NCI-H128 (cell line): ENCODE data around the gene KMT2B.
A peak's percentile ranks its signal among the peaks of the same experiment; 100 is the strongest.

Experiments used
- DNase-seq: peaks from one replicate; lab custom pipeline; 2025; ENCODE audit not compliant: unreplicated experiment; lab: John Stamatoyannopoulos, UW

KMT2B gene

DNA sequence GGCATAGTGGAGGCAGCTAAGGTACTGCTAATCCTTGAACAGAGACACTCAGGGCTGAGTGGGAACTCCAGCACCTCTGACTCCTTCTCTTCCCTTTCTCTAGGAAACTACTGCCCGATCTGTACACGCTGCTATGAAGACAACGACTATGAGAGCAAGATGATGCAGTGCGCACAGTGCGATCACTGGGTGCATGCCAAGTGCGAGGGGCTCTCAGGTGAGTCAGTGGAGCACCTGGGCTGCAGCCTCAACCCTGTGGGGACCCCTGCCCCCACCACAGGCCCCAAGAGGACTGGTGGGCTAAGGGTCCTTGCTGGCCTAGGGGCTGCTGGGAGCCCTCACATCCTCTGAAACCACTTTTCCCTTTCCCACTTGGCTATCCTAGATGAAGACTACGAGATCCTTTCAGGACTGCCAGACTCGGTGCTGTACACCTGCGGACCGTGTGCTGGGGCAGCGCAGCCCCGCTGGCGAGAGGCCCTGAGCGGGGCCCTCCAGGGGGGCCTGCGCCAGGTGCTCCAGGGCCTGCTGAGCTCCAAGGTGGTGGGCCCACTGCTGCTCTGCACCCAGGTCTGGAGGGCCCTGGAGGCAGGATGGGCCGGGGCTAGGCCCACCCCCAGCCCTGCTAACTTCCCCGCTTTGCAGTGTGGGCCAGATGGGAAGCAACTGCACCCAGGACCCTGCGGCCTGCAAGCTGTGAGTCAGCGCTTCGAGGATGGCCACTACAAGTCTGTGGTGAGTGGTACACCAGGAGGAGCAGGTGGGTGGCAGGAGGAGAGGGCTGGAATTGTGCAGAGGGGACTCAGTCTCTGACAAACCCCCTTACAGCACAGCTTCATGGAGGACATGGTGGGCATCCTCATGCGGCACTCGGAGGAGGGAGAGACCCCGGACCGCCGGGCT, 9.5 kb downstream of the KMT2B start:
- no peak for DNase-seq

DNA sequence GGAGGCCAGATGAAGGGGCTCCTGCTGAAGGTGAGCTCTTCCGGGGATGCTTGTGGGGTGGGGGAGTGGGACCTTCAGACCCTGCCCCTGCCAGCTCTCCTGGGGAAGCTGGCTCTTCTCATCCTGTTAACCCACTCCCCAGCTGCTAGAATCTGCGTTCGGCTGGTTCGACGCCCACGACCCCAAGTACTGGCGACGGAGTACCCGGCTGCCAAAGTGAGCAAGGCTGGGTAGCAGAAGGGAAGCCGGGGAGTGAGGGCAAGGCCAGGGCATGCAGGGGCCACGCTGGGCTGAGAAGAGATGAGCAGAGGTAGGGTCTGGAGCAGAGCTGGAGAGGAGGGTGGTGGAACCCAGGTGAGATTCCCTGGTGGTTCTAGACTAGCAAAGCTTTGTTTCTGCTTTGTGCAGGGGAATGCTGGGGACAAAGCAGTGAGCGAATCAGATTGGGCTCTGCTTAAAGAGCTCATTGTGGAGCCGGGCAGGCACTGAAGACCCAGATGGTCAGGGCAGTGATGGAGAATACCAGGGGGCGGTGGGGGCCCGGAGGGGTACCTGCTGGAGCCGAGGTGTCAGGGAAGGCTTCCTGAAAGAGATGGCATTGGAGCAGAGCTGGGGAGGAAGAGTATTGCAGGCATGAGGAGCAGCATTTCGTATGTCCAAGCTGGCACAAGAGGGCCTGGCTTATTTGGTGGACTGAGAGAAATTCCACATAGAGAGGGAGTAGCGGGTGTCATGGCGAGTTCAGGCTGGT, 10.3 kb downstream of the KMT2B start:
- no peak for DNase-seq

DNA sequence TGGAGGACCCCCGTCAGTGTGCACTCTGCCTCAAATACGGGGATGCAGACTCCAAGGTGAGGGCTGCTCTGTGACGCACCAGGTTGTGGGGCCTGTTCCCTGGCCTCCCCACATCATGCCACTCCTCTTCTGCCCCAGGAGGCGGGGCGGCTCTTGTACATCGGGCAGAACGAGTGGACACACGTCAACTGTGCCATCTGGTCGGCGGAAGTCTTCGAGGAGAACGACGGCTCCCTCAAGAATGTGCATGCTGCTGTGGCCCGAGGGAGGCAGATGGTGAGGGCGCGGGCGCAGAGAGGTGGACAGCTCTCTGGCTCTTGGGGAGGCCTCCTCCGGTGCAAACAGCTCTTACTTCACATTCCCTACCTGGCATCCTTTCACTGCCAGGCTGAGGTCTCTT, 11.2 kb downstream of the KMT2B start:
- no peak for DNase-seq

DNA sequence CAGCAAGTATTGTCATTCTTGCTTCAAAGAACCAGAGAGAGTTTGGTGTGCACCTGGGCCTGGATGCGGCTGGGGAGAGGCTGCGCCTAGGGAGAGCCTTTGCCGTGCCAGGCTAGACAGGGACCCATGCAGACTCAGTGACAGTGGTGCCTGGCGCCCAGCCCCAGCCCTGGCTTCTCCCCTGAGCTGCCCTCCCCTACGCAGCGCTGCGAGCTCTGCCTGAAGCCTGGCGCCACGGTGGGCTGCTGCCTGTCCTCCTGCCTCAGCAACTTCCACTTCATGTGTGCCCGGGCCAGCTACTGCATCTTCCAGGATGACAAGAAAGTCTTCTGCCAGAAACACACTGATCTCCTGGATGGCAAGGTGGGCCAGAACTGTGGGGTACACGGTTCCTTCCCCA, 12.0 kb downstream of the KMT2B start:
- DNase-seq: no peak

DNA sequence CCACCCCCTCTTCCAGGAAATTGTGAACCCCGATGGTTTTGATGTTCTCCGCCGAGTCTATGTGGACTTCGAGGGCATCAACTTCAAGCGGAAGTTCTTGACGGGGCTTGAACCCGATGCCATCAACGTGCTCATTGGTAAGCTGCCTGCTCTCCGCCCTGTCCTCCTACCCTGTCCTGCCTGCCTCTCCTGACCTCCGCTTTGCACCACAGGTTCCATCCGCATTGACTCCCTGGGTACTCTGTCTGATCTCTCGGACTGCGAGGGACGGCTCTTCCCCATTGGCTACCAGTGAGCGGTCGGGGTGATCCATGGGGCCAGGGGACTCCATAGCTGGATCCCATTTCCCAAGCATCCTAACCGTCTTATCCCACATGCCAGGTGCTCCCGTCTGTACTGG, 12.5 kb downstream of the KMT2B start:
- no peak for DNase-seq

DNA sequence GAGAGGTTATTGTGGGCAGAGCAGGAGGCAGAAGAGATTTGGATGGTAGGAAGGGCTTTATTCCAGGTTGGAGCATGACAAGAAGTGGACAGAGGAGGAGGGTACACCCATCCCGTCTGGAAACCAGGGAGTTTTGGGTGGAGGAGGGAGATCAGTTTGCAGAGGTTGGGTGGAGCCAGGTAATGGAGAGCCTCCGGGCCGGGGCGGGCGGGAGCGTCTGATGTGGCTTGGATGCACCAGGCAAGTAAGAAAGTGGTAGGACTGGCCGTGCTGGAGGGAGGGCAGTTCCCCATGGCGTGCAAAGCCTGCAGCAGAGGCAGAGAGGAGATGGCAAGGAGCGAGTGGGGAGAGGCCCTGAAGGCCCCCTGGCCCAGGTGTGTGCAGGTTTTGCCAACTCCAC, 13.6 kb downstream of the KMT2B start:
- no peak for DNase-seq

DNA sequence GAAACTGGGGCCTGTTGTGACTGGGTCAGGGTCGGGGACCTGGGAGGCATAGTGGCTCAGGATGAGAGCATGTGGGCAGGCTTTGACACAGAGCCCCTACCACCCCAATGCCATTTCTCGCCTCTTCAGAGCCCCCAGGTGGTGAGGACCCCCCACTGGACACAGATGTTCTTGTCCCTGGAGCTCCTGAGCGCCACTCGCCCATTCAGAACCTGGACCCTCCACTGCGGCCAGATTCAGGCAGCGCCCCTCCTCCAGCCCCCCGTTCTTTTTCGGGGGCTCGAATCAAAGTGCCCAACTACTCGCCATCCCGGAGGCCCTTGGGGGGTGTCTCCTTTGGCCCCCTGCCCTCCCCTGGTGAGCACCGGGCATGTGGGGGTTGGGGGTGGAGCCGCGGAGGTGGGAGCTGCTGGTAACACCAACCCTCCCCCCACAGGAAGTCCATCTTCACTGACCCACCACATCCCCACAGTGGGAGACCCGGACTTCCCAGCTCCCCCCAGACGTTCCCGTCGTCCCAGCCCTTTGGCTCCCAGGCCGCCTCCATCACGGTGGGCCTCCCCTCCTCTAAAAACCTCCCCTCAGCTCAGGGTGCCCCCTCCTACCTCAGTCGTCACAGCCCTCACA, 14.1 kb downstream of the KMT2B start:
- no peak for DNase-seq

DNA sequence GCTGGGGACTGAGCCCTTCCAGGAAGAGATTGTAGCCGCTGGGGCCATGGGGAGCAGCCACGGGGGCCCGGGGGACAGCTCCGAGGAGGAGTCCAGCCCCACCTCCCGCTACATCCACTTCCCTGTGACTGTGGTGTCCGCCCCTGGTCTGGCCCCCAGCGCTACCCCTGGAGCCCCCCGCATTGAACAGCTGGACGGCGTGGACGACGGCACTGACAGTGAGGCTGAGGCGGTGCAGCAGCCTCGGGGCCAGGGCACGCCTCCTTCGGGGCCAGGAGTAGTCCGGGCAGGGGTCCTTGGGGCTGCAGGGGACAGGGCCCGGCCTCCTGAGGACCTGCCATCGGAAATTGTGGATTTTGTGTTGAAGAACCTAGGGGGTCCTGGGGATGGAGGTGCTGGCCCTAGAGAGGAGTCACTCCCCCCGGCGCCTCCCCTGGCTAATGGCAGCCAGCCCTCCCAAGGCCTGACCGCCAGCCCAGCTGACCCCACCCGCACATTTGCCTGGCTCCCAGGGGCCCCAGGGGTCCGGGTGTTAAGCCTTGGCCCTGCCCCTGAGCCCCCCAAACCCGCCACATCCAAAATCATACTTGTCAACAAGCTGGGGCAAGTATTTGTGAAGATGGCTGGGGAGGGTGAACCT, 14.9 kb downstream of the KMT2B start:
- no peak for DNase-seq

DNA sequence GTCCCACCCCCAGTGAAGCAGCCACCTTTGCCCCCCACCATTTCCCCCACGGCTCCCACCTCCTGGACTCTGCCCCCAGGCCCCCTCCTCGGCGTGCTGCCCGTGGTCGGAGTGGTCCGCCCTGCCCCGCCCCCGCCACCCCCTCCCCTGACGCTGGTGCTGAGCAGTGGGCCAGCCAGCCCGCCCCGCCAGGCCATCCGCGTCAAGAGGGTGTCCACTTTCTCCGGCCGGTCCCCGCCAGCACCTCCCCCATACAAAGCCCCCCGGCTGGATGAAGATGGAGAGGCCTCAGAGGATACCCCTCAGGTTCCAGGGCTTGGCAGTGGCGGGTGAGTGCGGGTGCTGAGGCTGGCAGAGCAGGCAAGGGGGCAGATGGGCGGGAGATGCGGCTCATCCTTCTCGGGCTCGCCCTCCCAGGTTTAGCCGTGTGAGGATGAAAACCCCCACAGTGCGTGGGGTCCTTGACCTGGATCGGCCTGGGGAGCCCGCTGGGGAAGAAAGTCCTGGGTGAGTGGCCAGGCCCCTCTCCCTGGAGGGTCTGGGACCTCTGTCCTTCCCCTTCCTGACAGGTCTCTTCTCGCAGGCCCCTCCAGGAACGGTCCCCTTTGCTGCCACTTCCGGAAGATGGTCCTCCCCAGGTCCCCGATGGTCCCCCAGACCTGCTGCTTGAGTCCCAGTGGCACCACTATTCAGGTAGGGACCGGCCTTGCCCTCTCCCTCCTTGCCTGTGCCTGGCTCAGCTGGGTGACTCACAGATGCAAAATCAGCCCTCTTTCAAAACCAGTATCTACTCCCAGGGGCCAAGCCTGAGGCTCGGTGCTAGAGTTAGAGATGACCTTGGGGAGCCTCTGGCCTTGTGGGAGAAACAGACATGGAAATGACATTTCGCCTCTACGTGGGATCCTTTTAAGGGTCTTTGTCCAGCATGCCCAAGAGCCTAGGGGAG, 15.7 kb downstream of the KMT2B start:
- no peak for DNase-seq

DNA sequence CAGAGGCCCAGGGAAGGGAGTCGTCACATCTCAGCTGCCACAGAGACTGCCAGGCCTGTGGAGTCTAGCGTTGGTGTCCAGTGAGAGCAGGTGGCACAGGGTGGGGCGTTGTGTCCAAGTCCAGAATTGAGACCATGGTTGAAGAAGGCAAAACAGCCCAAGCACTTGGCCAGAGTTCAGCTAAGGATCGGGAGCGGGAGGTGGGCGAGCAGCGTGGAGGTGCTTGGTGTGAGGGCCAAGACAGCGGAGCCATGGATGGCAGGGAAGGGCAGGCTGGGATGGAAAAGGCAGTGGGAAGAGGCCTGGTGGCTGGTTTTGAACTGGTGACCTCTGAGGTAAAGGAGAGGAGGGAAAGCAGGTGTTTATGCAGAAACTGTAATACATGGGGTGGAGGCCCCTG, 16.5 kb downstream of the KMT2B start:
- no peak for DNase-seq

DNA sequence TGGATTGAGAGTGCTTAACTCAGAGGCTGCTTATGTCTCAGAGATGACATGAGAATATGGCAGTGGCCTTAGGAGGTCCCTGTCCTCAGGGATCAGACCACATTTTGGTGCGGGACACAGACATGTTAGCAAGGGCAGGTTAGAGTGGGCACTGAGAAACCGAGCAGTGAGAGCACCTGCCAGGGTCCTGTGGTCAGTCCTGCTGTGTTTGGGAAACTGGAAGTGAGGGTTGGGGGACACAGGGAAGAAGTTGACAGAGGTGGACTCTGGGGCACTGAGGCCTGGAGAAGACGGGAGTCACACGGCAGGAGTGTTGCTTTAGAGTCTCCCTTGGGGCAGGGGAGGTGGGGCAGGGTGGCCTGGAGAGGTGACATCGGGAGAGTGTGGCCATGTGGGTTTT, 17.1 kb downstream of the KMT2B start:
- no peak for DNase-seq

DNA sequence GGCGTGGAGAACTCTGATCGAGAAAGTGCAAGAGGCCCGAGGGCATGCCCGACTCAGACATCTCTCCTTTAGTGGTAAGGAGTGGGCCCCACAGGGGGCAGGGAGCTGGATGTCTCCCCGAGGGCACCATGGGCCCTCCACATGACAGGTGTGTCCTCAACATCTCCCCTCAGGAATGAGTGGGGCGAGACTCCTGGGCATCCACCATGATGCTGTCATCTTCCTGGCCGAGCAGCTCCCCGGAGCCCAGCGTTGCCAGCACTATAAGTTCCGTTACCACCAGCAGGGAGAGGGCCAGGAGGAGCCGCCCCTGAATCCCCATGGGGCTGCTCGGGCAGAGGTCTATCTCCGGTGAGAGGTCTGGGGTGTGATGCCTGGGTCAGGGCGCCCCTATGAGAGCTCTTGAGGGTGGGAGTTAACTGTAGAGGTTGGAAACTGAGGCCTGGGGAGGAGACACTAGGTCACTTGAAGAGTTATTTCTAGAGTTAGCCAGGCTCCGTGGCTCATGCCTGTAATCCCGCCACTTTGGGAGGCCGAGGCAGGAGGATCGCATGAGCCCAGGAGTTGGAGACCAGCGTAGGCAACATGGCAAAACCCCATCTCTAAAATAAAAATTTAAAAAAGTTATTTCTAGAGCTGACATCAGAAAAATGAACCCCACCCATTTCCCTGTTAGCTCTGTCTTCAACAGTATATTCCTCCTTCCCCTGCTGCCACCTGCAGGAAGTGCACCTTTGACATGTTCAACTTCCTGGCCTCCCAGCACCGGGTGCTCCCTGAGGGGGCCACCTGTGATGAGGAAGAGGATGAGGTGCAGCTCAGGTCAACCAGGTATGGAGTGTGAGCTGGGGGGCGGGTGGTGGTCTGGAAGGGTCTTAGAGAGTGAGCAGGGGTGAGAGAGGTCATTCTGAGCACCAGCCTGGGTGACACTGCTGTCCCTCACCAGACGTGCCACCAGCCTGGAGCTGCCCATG, 19.4 kb downstream of the KMT2B start:
- no peak for DNase-seq

DNA sequence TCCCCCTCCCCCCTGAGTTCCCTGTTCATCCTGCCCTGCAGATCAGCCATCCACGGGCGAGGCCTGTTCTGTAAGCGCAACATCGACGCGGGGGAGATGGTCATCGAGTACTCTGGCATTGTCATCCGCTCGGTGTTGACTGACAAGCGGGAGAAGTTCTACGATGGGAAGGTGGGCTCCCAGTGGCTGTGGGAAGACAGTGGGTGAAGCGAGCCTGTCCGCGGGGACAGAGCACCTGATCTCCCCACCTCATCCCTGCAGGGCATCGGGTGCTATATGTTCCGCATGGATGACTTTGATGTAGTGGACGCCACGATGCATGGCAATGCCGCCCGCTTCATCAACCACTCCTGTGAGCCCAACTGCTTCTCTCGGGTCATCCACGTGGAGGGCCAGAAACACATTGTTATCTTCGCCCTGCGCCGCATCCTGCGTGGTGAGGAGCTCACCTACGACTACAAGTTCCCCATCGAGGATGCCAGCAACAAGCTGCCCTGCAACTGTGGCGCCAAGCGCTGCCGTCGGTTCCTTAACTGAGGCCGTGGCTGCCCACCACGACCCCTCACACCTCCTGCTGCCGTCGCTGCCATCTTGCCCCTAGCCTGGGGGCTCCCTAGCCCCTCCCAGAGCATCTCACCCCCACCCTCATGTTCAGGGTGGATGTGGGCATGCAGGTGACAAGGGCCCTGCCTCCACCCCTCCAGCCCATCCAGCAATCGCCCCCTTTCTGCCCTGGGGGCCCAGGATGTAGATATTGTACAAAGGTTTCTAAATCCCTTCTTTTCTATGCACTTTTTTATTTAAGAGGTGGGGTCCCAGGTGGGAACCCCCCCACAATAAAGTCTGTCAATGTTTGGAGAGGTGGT, 20.5 kb downstream of the KMT2B start:
- DNase-seq: no peak

DNA sequence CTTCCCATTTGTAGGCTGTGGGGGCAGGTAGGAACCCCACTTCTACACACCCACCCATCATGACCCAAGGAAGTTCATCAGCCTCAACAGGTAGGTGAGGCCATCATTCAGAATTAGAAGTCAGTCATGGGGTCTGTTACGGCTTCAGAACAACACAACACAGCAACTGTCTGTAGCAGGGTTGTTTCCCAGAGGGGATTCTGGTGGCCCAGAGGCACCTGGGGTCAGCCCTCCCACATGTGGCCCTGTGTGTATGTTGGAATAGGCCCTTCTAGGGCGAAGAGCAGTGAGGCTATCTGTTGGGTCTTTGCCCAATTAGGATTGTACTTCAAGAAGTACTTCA, 21.1 kb downstream of the KMT2B start:
- no peak for DNase-seq

DNA sequence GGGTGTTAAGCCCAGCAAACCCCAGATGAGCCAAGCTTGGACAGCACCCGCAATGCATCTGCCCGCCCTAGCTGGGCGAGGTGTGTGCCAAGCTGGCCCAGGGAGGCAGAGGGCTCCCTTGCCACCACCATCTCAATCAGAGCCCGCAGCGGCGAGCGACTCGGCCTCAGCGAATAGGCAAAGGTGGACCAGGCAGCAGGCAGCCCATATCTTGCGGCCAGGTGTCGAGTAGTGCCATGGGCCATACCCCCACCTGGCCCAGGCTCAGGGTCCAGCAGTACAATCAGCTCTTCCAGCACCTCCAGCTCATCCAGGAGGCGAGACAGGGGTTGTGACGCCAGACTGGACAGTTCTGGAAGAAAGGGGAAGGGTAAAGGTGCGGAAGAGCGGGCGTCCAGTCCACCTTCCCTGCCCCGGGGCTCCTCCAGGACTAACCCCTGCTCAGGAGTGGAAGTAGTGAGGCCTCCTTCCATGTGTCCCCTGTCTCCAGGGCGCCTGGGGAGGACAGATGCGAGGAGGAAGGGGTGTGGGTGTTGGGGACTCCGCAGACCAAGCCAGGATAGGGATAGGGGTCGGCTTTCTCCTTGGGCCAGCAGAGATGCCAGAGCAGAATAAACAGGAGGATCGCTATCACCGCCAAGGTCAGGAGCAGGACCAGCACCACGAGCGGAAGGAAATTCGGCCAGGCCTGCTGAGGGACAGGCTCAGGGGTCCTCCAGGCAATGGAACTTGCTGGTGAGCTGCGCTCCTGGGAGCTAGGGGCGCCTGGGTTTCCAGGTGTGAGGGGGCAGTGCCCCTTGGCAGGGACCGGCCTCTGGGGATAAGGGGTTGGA, 21.7 kb downstream of the KMT2B start:
- no peak for DNase-seq

DNA sequence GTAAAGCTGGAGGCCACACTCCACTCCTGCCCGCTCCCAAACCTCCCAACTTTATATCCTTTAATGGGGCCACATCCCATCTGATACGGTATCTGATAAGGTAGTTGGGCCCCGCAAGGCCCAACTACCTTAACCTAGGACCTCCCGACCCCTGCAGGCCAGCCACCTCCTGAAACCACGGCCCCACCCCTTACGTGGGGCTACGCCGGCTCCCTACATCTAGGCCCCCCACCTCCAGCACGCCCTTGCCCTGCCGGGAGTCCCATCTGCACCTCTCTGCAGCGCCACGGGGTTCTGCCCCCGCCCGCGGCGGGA, 22.3 kb downstream of the KMT2B start:
- DNase-seq: no peak

DNA sequence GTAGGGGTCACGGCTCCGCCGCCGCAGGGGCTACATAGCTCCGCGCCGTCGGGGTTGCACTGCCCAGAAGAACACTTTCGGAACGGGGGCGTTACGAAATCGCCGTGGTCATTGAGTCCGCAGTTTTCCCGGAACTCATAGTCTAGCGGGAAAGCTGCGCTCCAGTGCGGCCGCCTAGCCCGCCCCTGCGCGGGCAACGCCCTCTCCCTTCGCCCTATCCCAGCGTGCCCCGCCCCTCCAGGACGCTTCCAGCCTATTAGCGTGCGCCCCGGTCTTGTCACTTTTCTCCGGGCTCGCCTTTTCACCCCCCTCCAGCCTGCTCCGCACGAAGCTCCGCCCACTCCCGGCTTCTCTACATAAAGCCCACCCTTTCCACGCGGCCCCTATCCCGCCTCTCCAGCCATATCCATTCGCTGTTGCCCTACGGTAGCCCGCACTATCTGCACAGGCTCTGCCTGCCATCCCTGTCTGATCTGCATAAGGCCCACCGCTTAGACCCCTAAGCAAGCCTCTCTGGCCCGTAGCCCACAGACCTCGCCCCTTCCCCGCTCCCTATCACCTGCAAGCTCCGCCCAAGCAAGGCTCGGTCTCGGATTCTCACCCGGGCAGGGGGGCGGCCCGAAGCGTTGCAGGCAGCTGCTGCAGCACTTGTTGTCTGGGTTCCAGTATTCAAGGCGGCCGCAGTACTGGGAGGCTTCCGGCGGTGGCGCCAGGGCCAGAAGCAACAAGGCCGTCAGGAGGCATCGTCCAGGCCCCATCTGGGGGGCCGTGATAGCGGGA, 22.8 kb downstream of the KMT2B start:
- peak; percentile 96 for DNase-seq
